Measurements from ENCODE around the gene UHRF2. TPM values are rescaled to one million over a fixed set of nuclear protein-coding genes. Genes with fewer than 3 reads are reported as not detected.
"Not testable (repeated sequence)": the region's sequence is repeated elsewhere in the genome, so short reads cannot be mapped to it uniquely, and the experiment has no call there.

The UHRF2 gene
- total RNA-seq, 2 experiments from 2014 or later = 141 to 149 TPM

GRCh38 chr9:6450641-6451375, 37.8 kb downstream of the UHRF2 start:
- CTCF ChIA-PET = interaction anchor here (0.6 kb wide), 1 partner anchor 11 kb away, joined by 3 read pairs; no protein-coding TSS in a partner anchor
- H3K27ac ChIP-seq (ENCODE audit: low read depth in 1 of 2, low read length in 2 of 2) = no peak overlapping the region
- H3K4me3 ChIP-seq (ENCODE audit: low read length) = no peak overlapping the region
- H3K9me3 Mint-ChIP-seq = no peaks in the 10 kb centered on the region
- POLR2A ChIA-PET = interaction anchor here (1.0 kb wide), 1 partner anchor 38 kb away, joined by 4 read pairs; the partner anchor contains the start of gene UHRF2
- no peak for TF ChIP-seq CTCF (IDR thresholded peaks at IDR 0.05)
- no peak for DNase-seq
- H3K4me1 ChIP-seq (ENCODE audit: insufficient read depth, low read length) = peaks cover 18% of the 10 kb centered on the region
- peak overlapping the region; percentile 16 for H3K27ac Mint-ChIP-seq
- peaks cover 2% of the 10 kb centered on the region for H3K36me3 ChIP-seq (ENCODE audit: insufficient read depth, low read length)
- ATAC-seq (ENCODE audit: poor library complexity) = no peak
- peaks cover 0 to 2% of the 10 kb centered on the region in 2 experiments for H3K9me3 ChIP-seq (ENCODE audit: control insufficient read depth in 1 of 2, insufficient read depth in 1 of 2, low read length in 2 of 2)
- peaks cover 65% of the 10 kb centered on the region for H3K36me3 Mint-ChIP-seq (ENCODE audit: low read depth)
- intact Hi-C loops (cut with DNase I, micrococcal nuclease) = no loop called here
- no peak overlapping the region for H3K4me3 Mint-ChIP-seq
- H3K27me3 Mint-ChIP-seq = no peaks in the 10 kb centered on the region
- H3K27me3 ChIP-seq (ENCODE audit: control insufficient read depth in 1 of 2, insufficient read depth in 2 of 2, low read length in 2 of 2) = no peaks in the 10 kb centered on the region
- peaks cover 71% of the 10 kb centered on the region for H3K4me1 Mint-ChIP-seq (ENCODE audit: low read depth)

- H3K4me1 ChIP-seq (ENCODE audit: insufficient read depth, low read length); H3K36me3 ChIP-seq (ENCODE audit: insufficient read depth, low read length); H3K27ac ChIP-seq (ENCODE audit: low read depth in 1 of 2, low read length in 2 of 2); H3K27me3 Mint-ChIP-seq; H3K27ac Mint-ChIP-seq; H3K9me3 Mint-ChIP-seq; intact Hi-C loops (cut with DNase I, micrococcal nuclease); H3K4me3 Mint-ChIP-seq; DNase-seq; CTCF ChIA-PET; ATAC-seq (ENCODE audit: poor library complexity); H3K9me3 ChIP-seq (ENCODE audit: control insufficient read depth in 1 of 2, insufficient read depth in 1 of 2, low read length in 2 of 2); H3K4me3 ChIP-seq (ENCODE audit: low read length); H3K27me3 ChIP-seq (ENCODE audit: control insufficient read depth in 1 of 2, insufficient read depth in 2 of 2, low read length in 2 of 2): not testable (repeated sequence)
- POLR2A ChIA-PET = interaction anchor here (0.7 kb wide), 1 partner anchor 43 kb away, joined by 3 read pairs; the partner anchor contains the start of gene UHRF2
- H3K36me3 Mint-ChIP-seq (ENCODE audit: low read depth) = peaks cover 83% of the 10 kb centered on the region
- peaks cover 69% of the 10 kb centered on the region for H3K4me1 Mint-ChIP-seq (ENCODE audit: low read depth)
Observed at GRCh38 chr9:6455292-6455691, 42.3 kb downstream of the UHRF2 start.

- H3K9me3 ChIP-seq (ENCODE audit: control insufficient read depth in 1 of 2, insufficient read depth in 1 of 2, low read length in 2 of 2); H3K27me3 ChIP-seq (ENCODE audit: control insufficient read depth in 1 of 2, insufficient read depth in 2 of 2, low read length in 2 of 2); H3K9me3 Mint-ChIP-seq; H3K27me3 Mint-ChIP-seq; ATAC-seq (ENCODE audit: poor library complexity); H3K27ac Mint-ChIP-seq; DNase-seq; H3K4me3 Mint-ChIP-seq; H3K27ac ChIP-seq (ENCODE audit: low read depth in 1 of 2, low read length in 2 of 2); POLR2A ChIA-PET; intact Hi-C loops (cut with DNase I, micrococcal nuclease); H3K4me3 ChIP-seq (ENCODE audit: low read length); H3K4me1 ChIP-seq (ENCODE audit: insufficient read depth, low read length): not testable (repeated sequence)
- H3K36me3 Mint-ChIP-seq (ENCODE audit: low read depth) = peaks cover 80% of the 10 kb centered on the region
- CTCF ChIA-PET = interaction anchor here (0.6 kb wide), 1 partner anchor 27 kb away, joined by 3 read pairs; no protein-coding TSS in a partner anchor
- H3K36me3 ChIP-seq (ENCODE audit: insufficient read depth, low read length) = peaks cover 16% of the 10 kb centered on the region
- H3K4me1 Mint-ChIP-seq (ENCODE audit: low read depth) = peaks cover 50% of the 10 kb centered on the region
Observed at GRCh38 chr9:6458704-6459103, 45.7 kb downstream of the UHRF2 start.

GRCh38 chr9:6459718-6460117, 46.7 kb downstream of the UHRF2 start:
- H3K4me1 Mint-ChIP-seq (ENCODE audit: low read depth) = peaks cover 50% of the 10 kb centered on the region
- Histone ChIP-seq H3K4me1 (ENCODE audit: insufficient read depth, low read length) (no peaks in the 10 kb centered on the region), H3K36me3 (ENCODE audit: insufficient read depth, low read length) (peaks cover 16% of the 10 kb centered on the region), H3K4me3 (ENCODE audit: low read length) (no peak overlapping the region), H3K27me3 (ENCODE audit: control insufficient read depth in 1 of 2, insufficient read depth in 2 of 2, low read length in 2 of 2) (no peaks in the 10 kb centered on the region), H3K9me3 (ENCODE audit: control insufficient read depth in 1 of 2, insufficient read depth in 1 of 2, low read length in 2 of 2) (peaks cover 0 to 3% of the 10 kb centered on the region in 2 experiments), H3K27ac (ENCODE audit: low read depth in 1 of 2, low read length in 2 of 2) (no peak overlapping the region)
- H3K4me3 Mint-ChIP-seq = no peak overlapping the region
- ATAC-seq (ENCODE audit: poor library complexity) (no peak), DNase-seq (no peak)
- peaks cover 8% of the 10 kb centered on the region for H3K9me3 Mint-ChIP-seq
- peaks cover 82% of the 10 kb centered on the region for H3K36me3 Mint-ChIP-seq (ENCODE audit: low read depth)
- intact Hi-C loops (cut with DNase I, micrococcal nuclease) = loop anchor here in 1 of 2 experiments (5.0 kb wide), 1 partner anchor 42 kb away; no protein-coding TSS in a partner anchor
- POLR2A ChIA-PET = interaction anchor here (1.2 kb wide), 1 partner anchor 297 kb away, joined by 3 read pairs; no protein-coding TSS in a partner anchor
- TF ChIP-seq CTCF (IDR thresholded peaks at IDR 0.05) = no peak
- H3K27me3 Mint-ChIP-seq = no peaks in the 10 kb centered on the region
- CTCF ChIA-PET = interaction anchor here (1.2 kb wide), 1 partner anchor 8 kb away, joined by 4 read pairs; no protein-coding TSS in a partner anchor
- no peak overlapping the region for H3K27ac Mint-ChIP-seq
